NCI-H526 (cell line): ENCODE data around the gene RGL1.

Source experiments
- DNase-seq, 2 experiments: peaks; one replicate each; lab custom pipeline; 2025; lab: John Stamatoyannopoulos, UW

RGL1 gene

GRCh38 chr1:183869664-183870063, 64.7 kb downstream of the RGL1 start:
- no peak for DNase-seq

- DNase-seq, result no peak
These were observed 65.6 kb downstream of the RGL1 start for GRCh38 chr1:183870351-183871077.

- DNase-seq, result no peak
These were observed 66.2 kb downstream of the RGL1 start for GRCh38 chr1:183871142-183871541.

- no peak for DNase-seq
These were observed 66.7 kb downstream of the RGL1 start for GRCh38 chr1:183871601-183872000.

- no peak for DNase-seq
These were observed 67.5 kb downstream of the RGL1 start for GRCh38 chr1:183872403-183872802.

GRCh38 chr1:183873642-183874041, 68.7 kb downstream of the RGL1 start:
- no peak for DNase-seq

- no peak for DNase-seq
These were observed 71.4 kb downstream of the RGL1 start for GRCh38 chr1:183876309-183876708.

- DNase-seq, result no peak
These were observed 72.3 kb downstream of the RGL1 start for GRCh38 chr1:183877053-183877720.

GRCh38 chr1:183879494-183879893, 74.6 kb downstream of the RGL1 start:
- DNase-seq, result peak; percentile 25 to 47

- DNase-seq, result no peak
These were observed 75.0 kb downstream of the RGL1 start for GRCh38 chr1:183879966-183880365.

GRCh38 chr1:183880531-183881243, 75.8 kb downstream of the RGL1 start:
- peak in 1 of 2 experiments; percentile 57 for DNase-seq

- peak in 1 of 2 experiments; percentile 29 for DNase-seq
These were observed 76.6 kb downstream of the RGL1 start for GRCh38 chr1:183881387-183882131.

- no peak for DNase-seq
These were observed 77.6 kb downstream of the RGL1 start for GRCh38 chr1:183882335-183883167.

- no peak for DNase-seq
These were observed 78.7 kb downstream of the RGL1 start for GRCh38 chr1:183883623-183884022.

GRCh38 chr1:183884526-183884925, 79.6 kb downstream of the RGL1 start:
- no peak for DNase-seq

GRCh38 chr1:183885142-183885735, 80.3 kb downstream of the RGL1 start:
- no peak for DNase-seq

- DNase-seq, result no peak
These were observed 81.3 kb downstream of the RGL1 start for GRCh38 chr1:183886083-183886828.

- DNase-seq, result no peak
These were observed 81.9 kb downstream of the RGL1 start for GRCh38 chr1:183886853-183887252.

GRCh38 chr1:183887826-183888819, 83.2 kb downstream of the RGL1 start:
- no peak for DNase-seq
